CD4-positive, alpha-beta memory T cell (primary cell): Measurements from ENCODE around the gene PGBD5. TPM values are rescaled to one million over a fixed set of nuclear protein-coding genes. Genes with fewer than 3 reads are reported as not detected.
"Not testable (repeated sequence)": the region's sequence is repeated elsewhere in the genome, so short reads cannot be mapped to it uniquely, and the experiment has no call there.

Experiments used
- CTCF ChIA-PET: fragments of 350-600 bp; sonication (Branson Sonifier 250); formaldehyde crosslinking; loops from one replicate; lab custom pipeline; 2021; ENCODE audit warnings: inconsistent platforms; ENCODE audit not compliant: partially characterized antibody; lab: Charles Lee
- POLR2A ChIA-PET: fragments of 350-600 bp; sonication (Branson Sonifier 250); formaldehyde crosslinking; loops from one replicate; lab custom pipeline; 2021; ENCODE audit not compliant: partially characterized antibody; lab: Charles Lee
- DNase-seq, 5 donors: peaks; one replicate each; pipeline versions ENCODE4 v3.0.0 to v3.0.0-alpha.2; 2020 to 2022; ENCODE audit warnings: mixed read lengths in 1 of 5
- H3K27ac ChIP-seq: one replicate; pipeline ENCODE4 v1.7.0; 2013; ENCODE audit warnings: low read depth, low read length
- H3K27me3 ChIP-seq: 2 replicates; pipeline ENCODE4 v1.7.0; 2013; ENCODE audit warnings: mild to moderate bottlenecking, low read length, moderate library complexity; ENCODE audit not compliant: insufficient read depth
- H3K36me3 ChIP-seq: 2 replicates; pipeline ENCODE4 v1.7.0; 2013; ENCODE audit warnings: mild to moderate bottlenecking, low read length, moderate library complexity; ENCODE audit not compliant: insufficient read depth
- H3K4me1 ChIP-seq: 2 replicates; pipeline ENCODE4 v1.7.0; 2013; ENCODE audit warnings: mild to moderate bottlenecking, low read length, moderate library complexity; ENCODE audit not compliant: insufficient read depth
- H3K4me3 ChIP-seq, 2 donors: one replicate each; pipeline ENCODE4 v1.7.0; 2013; ENCODE audit warnings: low read length in 2 of 2, mild to moderate bottlenecking in 1 of 2
- H3K9me3 ChIP-seq, 2 donors: one replicate each; pipeline ENCODE4 v1.7.0; 2013; ENCODE audit warnings: low read length in 2 of 2, control low read depth in 1 of 2; ENCODE audit not compliant: control insufficient read depth in 1 of 2
- H3K27ac Mint-ChIP-seq, 7 donors: one replicate each; pipeline ENCODE4 v1.8.0; 2020 to 2021; ENCODE audit warnings: mixed read lengths in 7 of 7, mild to moderate bottlenecking in 6 of 7, inconsistent platforms in 3 of 7, moderate library complexity in 3 of 7
- H3K27me3 Mint-ChIP-seq, 2 donors: one replicate each; pipeline ENCODE4 v1.8.0; 2020 to 2021; ENCODE audit warnings: mixed read lengths in 2 of 2
- H3K36me3 Mint-ChIP-seq, 2 donors: one replicate each; pipeline ENCODE4 v1.8.0; 2020 to 2021; ENCODE audit warnings: mixed read lengths in 2 of 2, inconsistent platforms in 1 of 2, mild to moderate bottlenecking in 1 of 2
- H3K4me1 Mint-ChIP-seq, 4 donors: one replicate each; pipeline ENCODE4 v1.8.0; 2020 to 2021; ENCODE audit warnings: mixed read lengths in 4 of 4, mild to moderate bottlenecking in 1 of 4
- H3K4me3 Mint-ChIP-seq, 8 donors: one replicate each; pipeline ENCODE4 v1.8.0; 2020 to 2021; ENCODE audit warnings: mixed read lengths in 8 of 8, mild to moderate bottlenecking in 7 of 8, moderate library complexity in 6 of 8, inconsistent platforms in 3 of 8
- H3K9me3 Mint-ChIP-seq, 8 donors: one replicate each; pipeline ENCODE4 v1.8.0; 2020 to 2021; ENCODE audit warnings: mixed read lengths in 8 of 8, mild to moderate bottlenecking in 5 of 8, inconsistent platforms in 3 of 8, moderate library complexity in 1 of 8
- intact Hi-C: fragments of 100-400 bp; cut with micrococcal nuclease; formaldehyde crosslinking; loops from one replicate; pipeline ENCODE4 v1.15.1; 2023
- polyA plus RNA-seq, 2 donors: library from polyadenylated mRNA; unstranded; fragments of 300-500 nt; fragmentation: Illumina TruSeq; gene quantifications; one replicate each; pipeline ENCODE4 v1.2.3, GENCODE V29; 2021
- total RNA-seq, 2 experiments: library from RNA; stranded (reverse); gene quantifications; one replicate each; pipeline ENCODE4 v1.2.3, GENCODE V29; 2021

PGBD5 gene
- total and polyA plus RNA-seq, 4 experiments from 2014 or later = not detected

DNA sequence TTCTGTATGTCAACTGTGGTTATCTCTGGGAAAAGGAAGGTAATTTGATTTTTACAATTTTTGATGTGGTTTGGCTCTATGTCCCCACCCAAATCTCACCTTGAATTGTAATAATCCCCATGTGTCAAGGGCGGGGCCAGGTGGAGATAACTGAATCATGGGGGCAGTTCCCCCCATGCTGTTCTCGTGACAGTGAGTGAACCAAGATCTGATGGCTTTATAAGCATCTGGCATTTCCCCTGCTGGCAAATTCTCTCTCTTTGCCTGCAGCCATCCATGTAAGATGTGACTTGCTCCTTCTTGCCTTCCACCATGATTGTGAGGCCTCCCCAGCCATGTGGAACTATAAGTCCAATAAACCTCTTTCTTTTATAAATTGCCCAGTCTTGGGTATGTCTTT, 5.8 kb downstream of the PGBD5 start:
- CTCF ChIA-PET, H3K36me3 Mint-ChIP-seq, DNase-seq, H3K4me1 Mint-ChIP-seq, H3K4me1 ChIP-seq, H3K4me3 Mint-ChIP-seq, H3K27ac Mint-ChIP-seq, POLR2A ChIA-PET, H3K27ac ChIP-seq, H3K9me3 ChIP-seq, H3K4me3 ChIP-seq, H3K36me3 ChIP-seq, intact Hi-C loops: not testable (repeated sequence)
- peaks cover 20% of the 10 kb centered on the region for H3K27me3 ChIP-seq
- peaks cover 39 to 65% of the 10 kb centered on the region in 2 donors for H3K27me3 Mint-ChIP-seq
- peaks cover 0 to 23% (median 7%) of the 10 kb centered on the region in 8 donors for H3K9me3 Mint-ChIP-seq

DNA sequence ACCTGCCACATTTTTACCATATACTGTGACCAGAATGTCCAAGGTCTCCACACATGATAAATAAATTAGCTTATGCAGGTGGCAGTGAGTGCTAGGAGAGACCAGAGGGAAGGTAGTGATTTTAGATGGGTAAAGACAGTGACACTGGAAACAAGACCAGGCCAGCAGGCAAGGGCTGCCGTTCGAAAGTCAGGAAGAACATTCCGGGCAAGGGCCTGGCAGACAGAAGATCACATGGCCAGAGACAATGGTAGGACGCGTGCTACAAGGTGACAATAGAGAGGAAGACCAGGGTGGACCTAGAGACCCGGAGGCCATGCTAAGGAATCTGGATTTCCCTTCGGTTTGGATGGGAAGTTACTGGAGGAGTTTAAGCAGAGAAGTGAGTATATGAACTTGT, 9.7 kb downstream of the PGBD5 start:
- H3K4me3 Mint-ChIP-seq = no peak overlapping the region
- no peak for DNase-seq
- H3K27ac Mint-ChIP-seq = no peak overlapping the region
- Histone ChIP-seq H3K27ac (no peak overlapping the region), H3K4me1 (no peaks in the 10 kb centered on the region), H3K9me3 (no peaks in the 10 kb centered on the region), H3K27me3 (peaks cover 3% of the 10 kb centered on the region), H3K36me3 (no peaks in the 10 kb centered on the region), H3K4me3 (no peak overlapping the region)
- peaks cover 18 to 51% of the 10 kb centered on the region in 2 donors for H3K27me3 Mint-ChIP-seq
- intact Hi-C loops = no loop called here
- no peaks in the 10 kb centered on the region for H3K4me1 Mint-ChIP-seq
- H3K36me3 Mint-ChIP-seq = no peaks in the 10 kb centered on the region
- POLR2A ChIA-PET = no interaction called here
- CTCF ChIA-PET = no interaction called here
- H3K9me3 Mint-ChIP-seq = peaks cover 0 to 31% (median 6%) of the 10 kb centered on the region in 8 donors

DNA sequence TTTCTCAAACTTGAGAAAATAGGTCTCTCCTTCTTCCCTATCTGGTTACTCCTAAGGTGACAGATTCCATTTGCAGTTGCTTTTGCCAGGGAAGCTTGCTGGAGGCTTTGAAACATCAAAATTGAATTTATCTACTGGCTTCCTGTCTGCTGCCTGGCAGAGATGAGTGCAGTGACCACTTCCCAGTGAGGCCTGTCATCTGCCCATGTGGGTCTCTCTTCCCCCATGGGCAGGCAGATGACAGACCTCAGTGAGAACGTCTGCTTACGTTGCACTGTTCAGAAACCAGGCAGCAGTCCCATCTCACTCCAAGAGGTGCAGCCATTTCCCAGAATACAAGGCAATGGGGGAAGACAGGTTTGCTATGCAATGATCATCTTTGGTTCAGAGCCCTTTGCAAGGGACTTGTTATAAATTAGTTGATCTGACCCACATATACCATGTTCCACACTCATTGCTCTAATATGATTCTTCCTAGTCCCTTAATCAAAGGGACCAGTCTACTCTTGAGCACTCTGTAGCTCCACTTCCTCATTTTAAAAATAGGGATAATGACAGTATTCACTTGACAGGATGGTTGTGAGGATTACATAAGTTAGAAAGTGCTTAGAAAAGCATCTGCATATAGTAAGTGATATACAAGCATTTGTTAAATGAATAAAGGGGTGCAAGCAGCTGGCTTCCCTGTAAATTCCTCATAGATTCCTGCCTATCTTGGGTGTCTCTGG, 10.6 kb downstream of the PGBD5 start:
- DNase-seq = no peak
- intact Hi-C loops = no loop called here
- POLR2A ChIA-PET = no interaction called here
- H3K4me1 ChIP-seq = no peaks in the 10 kb centered on the region
- H3K36me3 ChIP-seq = no peaks in the 10 kb centered on the region
- H3K27me3 Mint-ChIP-seq = peaks cover 20 to 48% of the 10 kb centered on the region in 2 donors
- CTCF ChIA-PET = no interaction called here
- peaks cover 0 to 25% (median 6%) of the 10 kb centered on the region in 8 donors for H3K9me3 Mint-ChIP-seq
- no peak overlapping the region for H3K27ac ChIP-seq
- H3K36me3 Mint-ChIP-seq = no peaks in the 10 kb centered on the region
- no peaks in the 10 kb centered on the region for H3K9me3 ChIP-seq
- no peak overlapping the region for H3K4me3 Mint-ChIP-seq
- H3K27me3 ChIP-seq = no peaks in the 10 kb centered on the region
- no peak overlapping the region for H3K27ac Mint-ChIP-seq
- no peaks in the 10 kb centered on the region for H3K4me1 Mint-ChIP-seq
- no peak overlapping the region for H3K4me3 ChIP-seq

DNA sequence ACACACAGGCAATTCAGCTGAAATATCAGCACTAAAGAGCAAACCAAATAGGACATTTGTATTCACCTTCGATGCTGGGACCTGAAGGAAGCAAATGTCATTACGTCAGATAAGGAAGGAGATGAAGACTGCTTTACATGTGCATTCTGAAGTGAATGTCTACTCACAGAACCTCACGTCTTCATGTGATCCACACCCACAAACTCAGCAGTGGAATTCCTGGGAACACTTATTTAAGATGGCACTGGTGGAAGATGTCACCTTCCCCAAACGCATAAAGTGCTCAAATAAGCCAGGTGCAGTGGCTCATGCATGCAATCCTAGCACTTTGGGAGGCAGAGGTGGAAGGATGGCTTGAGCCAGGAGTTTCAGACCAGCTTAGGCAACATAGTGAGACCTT, 11.4 kb downstream of the PGBD5 start:
- Mint-ChIP-seq H3K27ac (no peak overlapping the region), H3K4me3 (no peak overlapping the region), H3K27me3 (peaks cover 19 to 46% of the 10 kb centered on the region in 2 donors), H3K36me3 (no peaks in the 10 kb centered on the region), H3K9me3 (peaks cover 0 to 21% (median 0%) of the 10 kb centered on the region in 8 donors), H3K4me1 (no peaks in the 10 kb centered on the region)
- intact Hi-C loops = no loop called here
- H3K4me3 ChIP-seq = no peak overlapping the region
- ChIA-PET POLR2A (no interaction called here), CTCF (no interaction called here)
- H3K27ac ChIP-seq = no peak overlapping the region
- H3K27me3 ChIP-seq = no peaks in the 10 kb centered on the region
- no peaks in the 10 kb centered on the region for H3K4me1 ChIP-seq
- no peaks in the 10 kb centered on the region for H3K9me3 ChIP-seq
- DNase-seq = no peak
- H3K36me3 ChIP-seq = no peaks in the 10 kb centered on the region

DNA sequence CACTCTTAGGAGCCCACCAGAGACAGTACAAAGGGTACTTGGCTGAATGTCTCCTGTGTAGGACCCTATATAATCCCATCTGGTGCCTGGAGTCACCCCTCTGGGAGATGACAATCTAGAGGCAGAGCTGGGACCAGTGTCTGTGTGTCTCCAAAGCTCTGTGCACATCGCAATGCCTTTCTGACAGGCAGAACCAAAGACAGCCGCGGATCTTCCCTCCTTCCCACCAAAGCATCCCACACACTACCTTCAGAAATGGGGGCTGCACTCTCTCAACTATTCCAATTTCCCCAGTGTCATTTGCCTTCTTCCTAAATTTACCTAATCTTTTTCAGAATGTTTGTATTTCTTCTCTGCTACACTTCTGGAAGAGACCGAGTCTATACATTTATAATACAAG, 12.0 kb downstream of the PGBD5 start:
- H3K27me3 Mint-ChIP-seq = peaks cover 19 to 45% of the 10 kb centered on the region in 2 donors

DNA sequence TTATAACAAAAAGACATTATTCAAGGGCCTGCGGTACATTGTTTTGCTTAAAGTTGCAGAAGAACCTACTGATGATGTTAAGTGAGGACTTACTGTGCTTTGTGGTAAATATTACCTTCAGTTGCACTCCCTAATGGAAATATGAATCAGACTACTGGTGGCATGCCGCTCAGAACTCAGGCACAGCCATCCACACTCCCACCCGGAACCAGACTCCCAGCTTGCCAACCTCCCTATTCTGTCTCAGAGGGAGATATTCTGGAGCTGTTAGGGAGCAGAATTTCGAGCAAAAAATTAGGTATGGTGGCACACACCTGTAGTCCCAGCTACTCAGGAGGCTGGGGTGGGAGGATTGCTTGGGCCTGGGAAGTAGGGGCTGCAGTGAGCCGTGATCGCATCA, 13.1 kb downstream of the PGBD5 start:
- Mint-ChIP-seq H3K9me3 (peaks cover 0 to 18% (median 0%) of the 10 kb centered on the region in 8 donors), H3K4me1 (no peaks in the 10 kb centered on the region), H3K36me3 (no peaks in the 10 kb centered on the region), H3K4me3 (no peak overlapping the region), H3K27me3 (peaks cover 13 to 39% of the 10 kb centered on the region in 2 donors), H3K27ac (no peak overlapping the region)
- DNase-seq = no peak
- Histone ChIP-seq H3K4me3 (no peak overlapping the region), H3K4me1 (no peaks in the 10 kb centered on the region), H3K27ac (no peak overlapping the region), H3K27me3 (no peaks in the 10 kb centered on the region), H3K9me3 (no peaks in the 10 kb centered on the region), H3K36me3 (no peaks in the 10 kb centered on the region)
- POLR2A ChIA-PET = no interaction called here
- CTCF ChIA-PET = no interaction called here
- intact Hi-C loops = no loop called here

More for the DNA sequence above, 12.0 kb downstream of the PGBD5 start:
- no peak for DNase-seq
- ChIA-PET CTCF (no interaction called here), POLR2A (no interaction called here)
- Histone ChIP-seq H3K4me3 (no peak overlapping the region), H3K36me3 (no peaks in the 10 kb centered on the region), H3K27me3 (no peaks in the 10 kb centered on the region), H3K4me1 (no peaks in the 10 kb centered on the region), H3K27ac (no peak overlapping the region), H3K9me3 (no peaks in the 10 kb centered on the region)
- H3K4me3 Mint-ChIP-seq = no peak overlapping the region
- no peaks in the 10 kb centered on the region for H3K36me3 Mint-ChIP-seq
- peaks cover 0 to 22% (median 0%) of the 10 kb centered on the region in 8 donors for H3K9me3 Mint-ChIP-seq
- H3K27ac Mint-ChIP-seq = no peak overlapping the region
- intact Hi-C loops = no loop called here
- H3K4me1 Mint-ChIP-seq = no peaks in the 10 kb centered on the region

DNA sequence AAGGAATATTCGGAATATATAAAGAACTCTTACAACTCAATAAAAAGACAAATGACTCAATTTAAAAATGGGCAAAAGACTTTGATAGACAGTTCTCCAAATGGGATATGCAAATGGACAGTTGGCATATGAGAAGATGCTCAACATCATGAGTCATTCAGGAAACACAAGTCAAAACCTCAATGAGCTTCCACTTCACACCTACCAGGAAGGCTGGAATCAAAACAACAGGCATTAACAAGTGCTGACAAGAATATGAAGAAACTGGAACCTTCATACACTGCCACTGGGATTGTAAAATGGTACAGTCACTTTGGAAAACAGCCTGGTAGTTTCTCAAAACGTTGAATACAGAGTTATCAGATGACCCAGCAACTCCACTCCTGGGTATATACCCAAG, 17.2 kb downstream of the PGBD5 start:
- Histone ChIP-seq H3K4me1 (no peaks in the 10 kb centered on the region), H3K27ac (no peak overlapping the region), H3K9me3 (no peaks in the 10 kb centered on the region), H3K36me3 (no peaks in the 10 kb centered on the region), H3K4me3 (no peak overlapping the region), H3K27me3 (no peaks in the 10 kb centered on the region)
- H3K9me3 Mint-ChIP-seq = peaks cover 0 to 19% (median 0%) of the 10 kb centered on the region in 8 donors
- intact Hi-C loops = no loop called here
- H3K27me3 Mint-ChIP-seq = peaks cover 12 to 20% of the 10 kb centered on the region in 2 donors
- no peak overlapping the region for H3K27ac Mint-ChIP-seq
- H3K36me3 Mint-ChIP-seq = no peaks in the 10 kb centered on the region
- ChIA-PET CTCF (no interaction called here), POLR2A (no interaction called here)
- no peak for DNase-seq
- H3K4me1 Mint-ChIP-seq = no peaks in the 10 kb centered on the region
- no peak overlapping the region for H3K4me3 Mint-ChIP-seq
